RWPE1 (cell line): ENCODE measurements around the gene ASPN.
"Not testable (repeated sequence)": the region's sequence is repeated elsewhere in the genome, so short reads cannot be mapped to it uniquely, and the experiment has no call there.

Source experiments
- CTCF ChIA-PET: fragments of 350-600 bp; sonication (Branson Sonifier 250); formaldehyde crosslinking; extraction: SDS; loops from one replicate; lab custom pipeline; 2021; lab: Yijun Ruan, JAX
- POLR2A ChIA-PET: fragments of 400-600 bp; formaldehyde crosslinking; extraction: SDS; loops from one replicate; lab custom pipeline; 2020; ENCODE audit warnings: antibody characterized with exemption; ENCODE audit not compliant: low non-redundant PET; lab: Yijun Ruan, JAX
- DNase-seq: peaks from one replicate; pipeline ENCODE4 v3.0.0; 2012; ENCODE audit warnings: low spot score
- H3K27ac ChIP-seq: fragments of 450-650 bp; 2 replicates; pipeline ENCODE4 v1.5.1; 2017
- CTCF ChIP-seq: fragments of 450-650 bp; conservative IDR thresholded peaks from 2 replicates; pipeline ENCODE4 v1.5.1; 2017; ENCODE audit warnings: low read depth, mild to moderate bottlenecking

The ASPN gene

GRCh38 chr9:92425474-92425873, 56.8 kb downstream of the ASPN start:
- POLR2A ChIA-PET = no interaction called here
- H3K27ac ChIP-seq = no peak overlapping the region
- CTCF ChIA-PET = no interaction called here
- DNase-seq = no peak
- TF ChIP-seq CTCF = no peak

- CTCF ChIA-PET = interaction anchor here (0.7 kb wide), 1 partner anchor 19 kb away, joined by 4 read pairs; no protein-coding TSS in a partner anchor
- POLR2A ChIA-PET = no interaction called here
- DNase-seq = no peak
Measured at GRCh38 chr9:92424340-92424739, 58.0 kb downstream of the ASPN start, which contains the start of gene OMD. OMD (minus strand) TSS chr9:92424471; CDS start chr9:92417558, 6,913 bp downstream.

GRCh38 chr9:92423612-92424011, 58.7 kb downstream of the ASPN start:
- ChIA-PET POLR2A (no interaction called here), CTCF (no interaction called here)
- no peak for DNase-seq
- TF ChIP-seq CTCF = no peak
- no peak overlapping the region for H3K27ac ChIP-seq

More at GRCh38 chr9:92424340-92424739, 58.0 kb downstream of the ASPN start, which contains the start of gene OMD:
- no peak for TF ChIP-seq CTCF
- H3K27ac ChIP-seq = no peak within 1 kb of the TSS

GRCh38 chr9:92422611-92423338, 59.5 kb downstream of the ASPN start:
- ChIA-PET CTCF (no interaction called here), POLR2A (no interaction called here)
- no peak overlapping the region for H3K27ac ChIP-seq
- DNase-seq = no peak
- TF ChIP-seq CTCF = no peak

GRCh38 chr9:92414566-92414965, 67.7 kb downstream of the ASPN start:
- POLR2A ChIA-PET = no interaction called here
- TF ChIP-seq CTCF = no peak
- DNase-seq = no peak
- CTCF ChIA-PET = no interaction called here
- H3K27ac ChIP-seq = no peak overlapping the region

- DNase-seq, POLR2A ChIA-PET: not testable (repeated sequence)
- H3K27ac ChIP-seq = 0 out of 2 replicates have a peak overlapping the region, but pooled peaks have one; percentile 10
- CTCF ChIA-PET = interaction anchor here (0.7 kb wide), 1 partner anchor 330 kb away, joined by 3 read pairs; no protein-coding TSS in a partner anchor
Measured at GRCh38 chr9:92411157-92411556, 71.1 kb downstream of the ASPN start.
